GM23248 (cell line): Measurements from ENCODE around the gene SAMD8. TPM values are rescaled to one million over a fixed set of nuclear protein-coding genes. Genes with fewer than 3 reads are reported as not detected.

Source experiments
- DNase-seq: peaks from one replicate; pipeline ENCODE4 v3.0.0-alpha.2; 2015
- H2AFZ ChIP-seq: fragments of 200-600 bp; sonication (generic); 2 replicates; pipeline ENCODE4 v1.6.1; 2016; ENCODE audit warnings: antibody characterized with exemption
- H3F3A ChIP-seq: fragments of 200-600 bp; sonication (generic); 2 replicates; pipeline ENCODE4 v1.6.1; 2016; ENCODE audit warnings: mild to moderate bottlenecking, antibody characterized with exemption, mixed run types; ENCODE audit not compliant: insufficient read depth
- H3K27ac ChIP-seq: fragments of 200-600 bp; sonication (generic); 2 replicates; pipeline ENCODE4 v1.5.1; 2016; ENCODE audit warnings: mild to moderate bottlenecking
- H3K27me3 ChIP-seq: fragments of 200-600 bp; sonication (generic); replicated peaks from 2 replicates; pipeline ENCODE4 v1.6.1; 2016; ENCODE audit warnings: mild to moderate bottlenecking; ENCODE audit not compliant: insufficient read depth
- H3K36me3 ChIP-seq: fragments of 200-600 bp; sonication (generic); 2 replicates; pipeline ENCODE4 v1.6.1; 2016; ENCODE audit warnings: low read depth, mild to moderate bottlenecking
- H3K4me1 ChIP-seq: fragments of 200-600 bp; sonication (generic); 2 replicates; pipeline ENCODE4 v1.6.1; 2016; ENCODE audit warnings: mild to moderate bottlenecking; ENCODE audit not compliant: insufficient read depth
- H3K4me2 ChIP-seq: fragments of 200-600 bp; sonication (generic); one replicate; pipeline ENCODE4 v1.6.1; 2016; ENCODE audit warnings: mild to moderate bottlenecking; ENCODE audit not compliant: unreplicated experiment
- H3K4me3 ChIP-seq: fragments of 200-600 bp; sonication (generic); 2 replicates; pipeline ENCODE4 v1.5.1; 2016; ENCODE audit warnings: mild to moderate bottlenecking
- H3K79me2 ChIP-seq: fragments of 200-600 bp; sonication (generic); 2 replicates; pipeline ENCODE4 v1.6.1; 2016; ENCODE audit warnings: mild to moderate bottlenecking; ENCODE audit not compliant: insufficient read depth
- H3K9ac ChIP-seq: fragments of 200-600 bp; sonication (generic); 2 replicates; pipeline ENCODE4 v1.6.1; 2016; ENCODE audit warnings: mild to moderate bottlenecking
- H3K9me2 ChIP-seq: fragments of 200-600 bp; sonication (generic); 2 replicates; pipeline ENCODE4 v1.6.1; 2016; ENCODE audit warnings: mixed run types, mild to moderate bottlenecking, moderate library complexity; ENCODE audit not compliant: insufficient read depth
- H3K9me3 ChIP-seq: fragments of 200-600 bp; sonication (generic); one replicate; pipeline ENCODE4 v1.6.1; 2017; ENCODE audit warnings: low read depth
- H4K20me1 ChIP-seq: fragments of 200-600 bp; sonication (generic); 2 replicates; pipeline ENCODE4 v1.6.0; 2016; ENCODE audit not compliant: insufficient read depth
- EZH2 ChIP-seq: fragments of 200-600 bp; sonication (generic); IDR thresholded peaks from 2 replicates; pipeline ENCODE4 v1.6.1; 2018; ENCODE audit warnings: antibody characterized with exemption, mild to moderate bottlenecking; ENCODE audit not compliant: insufficient read depth, poor library complexity, severe bottlenecking
- EZH2phosphoT487 ChIP-seq: fragments of 200-600 bp; sonication (generic); IDR thresholded peaks from 2 replicates; pipeline ENCODE4 v1.6.1; 2018; ENCODE audit warnings: antibody characterized with exemption, moderate library complexity, mild to moderate bottlenecking, low read depth; ENCODE audit not compliant: insufficient read depth
- WGBS, 2 experiments: methylation state at CpG; one replicate each; pipeline ENCODE4 v1.1.6; 2015 to 2017; ENCODE audit warnings: low lambda C conversion rate in 2 of 2, low coverage in 1 of 2; ENCODE audit errors: missing lambda C conversion rate in 2 of 2; 5-methylcytosine and 5-hydroxymethylcytosine counted together
- in situ Hi-C: fragments of 300-500 bp; cut with MboI; formaldehyde crosslinking; loops from 2 replicates; pipeline ENCODE4 v1.15.0; 2020
- polyA plus RNA-seq: library from polyadenylated mRNA; unstranded; fragments of >200 nt; fragmentation: Nextera tagmentation; extraction: Ambion mirVana; gene quantifications from 2 replicates; pipeline ENCODE4 v1.2.1, GENCODE V29; 2016
- total RNA-seq: library from RNA; depleted of rRNA; stranded (reverse); fragments of >200 nt; shearing (Covaris generic); gene quantifications from 2 replicates; pipeline ENCODE4 v1.2.3, GENCODE V29; 2014

The SAMD8 gene
- total and polyA plus RNA-seq, 2 experiments from 2014 or later = 16.9 to 30.5 TPM

DNA sequence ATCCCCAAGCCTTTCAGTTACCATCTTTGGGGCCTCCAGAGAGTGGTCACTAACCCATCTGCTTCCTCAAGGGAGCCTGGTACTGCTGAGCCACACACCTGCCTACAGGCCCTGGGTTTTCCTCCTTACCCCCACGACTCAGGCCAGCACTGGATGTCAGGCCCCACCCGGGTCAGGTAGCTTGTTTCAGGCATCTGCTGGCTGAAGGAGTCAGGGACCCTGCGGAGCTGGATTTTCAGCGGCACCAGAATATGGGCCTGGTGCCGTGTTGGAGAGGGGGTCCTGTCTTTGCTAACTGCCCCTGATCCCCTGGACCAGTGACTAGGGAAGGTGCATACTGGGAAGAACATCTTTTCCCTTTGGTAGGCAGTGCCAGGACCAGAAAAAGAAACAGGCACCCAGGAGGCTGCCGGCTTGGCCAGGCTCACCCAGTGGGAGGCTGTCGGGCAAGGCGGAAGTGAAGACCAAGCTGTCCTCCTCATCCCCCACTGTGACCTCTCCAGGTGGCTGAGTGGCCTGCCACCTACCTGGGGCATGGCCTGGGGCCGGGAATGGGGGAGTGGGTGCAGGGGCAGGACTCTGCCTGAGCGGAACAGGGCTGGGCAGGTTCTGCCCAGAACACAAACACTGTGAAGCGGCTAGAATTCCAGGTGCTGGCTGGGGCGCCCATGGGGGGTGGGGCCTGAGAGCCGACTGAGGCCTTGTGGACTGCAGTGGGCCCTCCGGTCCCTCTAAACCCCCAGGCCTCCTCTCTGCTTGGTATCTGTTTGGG is 12.4 kb upstream of the SAMD8 start:
- no peaks in the 10 kb centered on the region for H3K4me1 ChIP-seq
- H3F3A ChIP-seq = no peaks in the 10 kb centered on the region
- H3K79me2 ChIP-seq = no peaks in the 10 kb centered on the region
- DNase-seq = no peak
- no peak overlapping the region for H3K4me2 ChIP-seq
- H3K36me3 ChIP-seq = no peaks in the 10 kb centered on the region
- no peaks in the 10 kb centered on the region for H3K9me2 ChIP-seq
- in situ Hi-C loops = no loop called here
- no peak for TF ChIP-seq EZH2
- no peak for TF ChIP-seq EZH2phosphoT487
- no peak overlapping the region for H3K9ac ChIP-seq
- 70 to 74% methylated on average over 14 of the region's 14 CpGs for WGBS, 2 experiments
- no peak overlapping the region for H3K27ac ChIP-seq
- H3K9me3 ChIP-seq = no peaks in the 10 kb centered on the region
- no peaks in the 10 kb centered on the region for H4K20me1 ChIP-seq
- H3K27me3 ChIP-seq = no peaks in the 10 kb centered on the region
- no peak overlapping the region for H3K4me3 ChIP-seq
- H2AFZ ChIP-seq = no peak overlapping the region

DNA sequence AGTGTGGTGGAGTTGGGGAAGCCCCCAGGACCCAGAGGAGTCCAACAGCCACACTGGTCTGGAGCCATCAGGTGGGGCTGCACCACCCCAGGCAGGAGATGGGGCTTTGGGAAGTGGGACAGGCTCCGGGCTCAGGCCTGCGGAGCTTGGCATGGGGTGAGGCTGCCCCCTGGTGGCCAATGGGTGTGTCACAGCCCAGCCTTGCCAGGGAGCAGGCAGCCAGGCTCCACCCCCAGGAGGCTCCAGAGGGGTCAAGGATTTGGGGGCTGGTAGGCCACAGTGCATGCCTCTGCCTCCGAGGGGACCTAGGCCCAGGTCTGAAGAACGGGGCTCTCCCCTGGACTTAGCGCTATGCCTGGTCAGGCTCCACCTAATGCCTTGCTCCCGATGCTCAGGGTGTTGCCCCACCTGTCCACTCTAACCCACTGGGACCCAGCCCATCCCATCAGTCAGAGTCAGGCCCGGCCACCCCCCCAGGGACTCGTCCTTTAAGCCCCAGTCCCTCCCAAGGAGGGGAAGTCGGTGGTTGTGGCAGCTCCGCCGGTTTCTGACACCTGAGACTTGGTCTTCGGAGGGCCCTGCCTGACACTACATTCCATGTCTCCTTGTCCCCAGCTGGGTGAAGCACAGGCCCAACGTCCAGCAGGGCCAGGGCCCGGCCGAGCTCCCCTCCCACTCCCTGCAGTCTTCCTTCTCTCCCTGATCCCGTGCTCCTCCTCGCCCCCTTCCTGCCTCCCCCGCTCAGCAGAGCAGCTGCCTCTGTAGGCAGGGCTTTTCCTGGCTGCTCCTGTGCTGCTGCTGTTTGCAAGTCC is 11.3 kb upstream of the SAMD8 start:
- peak; percentile 73 for DNase-seq
- no peak overlapping the region for H3K9ac ChIP-seq
- H3K79me2 ChIP-seq = no peaks in the 10 kb centered on the region
- H3K36me3 ChIP-seq = no peaks in the 10 kb centered on the region
- no peaks in the 10 kb centered on the region for H3K9me3 ChIP-seq
- no peak overlapping the region for H2AFZ ChIP-seq
- H3K4me1 ChIP-seq = no peaks in the 10 kb centered on the region
- no peaks in the 10 kb centered on the region for H4K20me1 ChIP-seq
- H3K27me3 ChIP-seq = no peaks in the 10 kb centered on the region
- no peaks in the 10 kb centered on the region for H3F3A ChIP-seq
- H3K27ac ChIP-seq = no peak overlapping the region
- H3K9me2 ChIP-seq = no peaks in the 10 kb centered on the region
- 23 to 24% methylated on average over 16 to 18 of the region's 18 CpGs for WGBS, 2 experiments
- no peak overlapping the region for H3K4me2 ChIP-seq
- no peak overlapping the region for H3K4me3 ChIP-seq
- no peak for TF ChIP-seq EZH2phosphoT487
- no peak for TF ChIP-seq EZH2
- in situ Hi-C loops = loop anchor here (10.0 kb wide), 1 partner anchor 855 kb away; no protein-coding TSS in a partner anchor

DNA sequence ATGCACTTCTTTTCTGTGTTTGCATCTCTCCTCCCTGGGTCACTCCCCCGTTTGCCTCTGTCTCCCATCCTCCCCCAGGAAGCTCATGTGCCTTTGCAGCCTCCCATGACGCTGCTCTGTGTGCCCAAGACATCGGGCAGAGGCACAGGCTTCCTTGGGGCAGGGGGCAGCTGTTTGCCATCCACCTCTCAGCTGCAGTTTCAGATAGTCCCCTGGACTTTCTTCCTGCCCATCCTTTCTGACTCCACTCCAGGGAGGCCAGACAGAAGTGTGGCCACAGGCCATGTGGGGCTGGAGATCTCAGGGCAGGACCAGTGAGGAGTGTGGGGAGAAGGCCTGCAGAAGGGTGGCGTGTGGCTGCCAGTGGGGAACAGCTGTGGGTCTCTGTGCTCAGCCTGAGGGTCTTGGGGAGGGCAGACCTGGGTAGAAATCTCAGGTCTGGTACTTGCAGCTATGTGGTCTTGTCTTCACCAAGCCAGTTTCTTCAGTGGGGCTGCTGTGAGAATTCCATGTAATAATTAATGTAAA is 10.6 kb upstream of the SAMD8 start:
- Histone ChIP-seq H4K20me1 (no peaks in the 10 kb centered on the region), H3K4me2 (no peak overlapping the region), H3K27ac (no peak overlapping the region), H2AFZ (no peak overlapping the region), H3K4me1 (no peaks in the 10 kb centered on the region), H3K27me3 (no peaks in the 10 kb centered on the region), H3K9me3 (no peaks in the 10 kb centered on the region), H3K9ac (no peak overlapping the region), H3K4me3 (no peak overlapping the region), H3K79me2 (no peaks in the 10 kb centered on the region), H3K9me2 (no peaks in the 10 kb centered on the region), H3F3A (no peaks in the 10 kb centered on the region), H3K36me3 (no peaks in the 10 kb centered on the region)
- in situ Hi-C loops = loop anchor here (10.0 kb wide), 1 partner anchor 856 kb away; no protein-coding TSS in a partner anchor
- DNase-seq = no peak
- TF ChIP-seq EZH2 (no peak), EZH2phosphoT487 (no peak)
- WGBS, 2 experiments = 55 to 63% methylated on average over 4 of the region's 4 CpGs

DNA sequence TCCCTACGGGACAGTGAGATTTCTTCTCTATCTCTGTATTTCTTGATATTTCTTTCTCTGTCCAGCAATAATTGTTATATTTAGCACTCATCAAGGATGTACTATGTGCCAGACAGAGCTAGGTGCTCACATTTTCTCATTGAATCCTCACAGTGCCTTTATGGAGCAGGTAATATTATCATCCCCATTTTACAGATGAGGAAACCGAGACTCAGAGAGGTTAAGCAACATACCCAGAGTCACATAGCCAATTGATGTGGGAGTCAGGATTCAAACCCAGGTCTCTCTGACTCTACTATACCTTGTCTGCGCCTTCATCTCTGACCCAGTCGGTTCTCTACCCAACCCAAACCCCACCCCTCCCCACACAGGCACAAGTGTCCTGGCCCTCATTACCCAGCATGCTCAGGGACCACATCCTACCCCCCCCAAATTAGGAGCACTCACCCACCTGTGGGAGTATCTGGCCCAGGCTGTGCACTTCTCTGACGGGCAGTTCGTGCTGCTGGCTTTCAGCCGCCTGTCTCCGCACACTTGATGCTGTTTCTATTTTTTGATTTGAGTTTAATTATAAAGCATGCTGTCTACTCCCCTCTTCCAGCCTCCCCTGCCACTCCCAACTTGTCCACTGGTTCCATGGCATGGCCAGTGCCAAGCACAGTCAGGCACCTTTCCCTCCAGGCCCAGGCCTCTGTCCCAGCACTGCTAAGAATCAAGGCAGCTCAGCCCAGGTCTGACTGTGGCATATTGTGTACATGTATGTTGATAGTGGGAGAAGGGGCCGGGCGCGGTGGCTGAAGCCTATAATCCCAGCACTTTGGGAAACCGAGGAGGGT is 9.8 kb upstream of the SAMD8 start:
- H3K9me2 ChIP-seq = no peaks in the 10 kb centered on the region
- no peak overlapping the region for H3K27ac ChIP-seq
- no peaks in the 10 kb centered on the region for H4K20me1 ChIP-seq

More for the DNA sequence above, 9.8 kb upstream of the SAMD8 start:
- H3K27me3 ChIP-seq = no peaks in the 10 kb centered on the region
- H3K36me3 ChIP-seq = no peaks in the 10 kb centered on the region
- 84 to 88% methylated on average over 12 of the region's 12 CpGs for WGBS, 2 experiments
- no peak overlapping the region for H3K9ac ChIP-seq
- H3K4me3 ChIP-seq = no peak overlapping the region
- H3F3A ChIP-seq = no peaks in the 10 kb centered on the region
- H3K4me1 ChIP-seq = no peaks in the 10 kb centered on the region
- in situ Hi-C loops = loop anchor here (10.0 kb wide), 1 partner anchor 857 kb away; no protein-coding TSS in a partner anchor
- TF ChIP-seq EZH2 = no peak
- no peak for TF ChIP-seq EZH2phosphoT487
- H3K79me2 ChIP-seq = no peaks in the 10 kb centered on the region
- H3K9me3 ChIP-seq = no peaks in the 10 kb centered on the region
- H2AFZ ChIP-seq = no peak overlapping the region
- no peak overlapping the region for H3K4me2 ChIP-seq
- DNase-seq = no peak
